SK-MEL-5 (cell line): Measurements from ENCODE around the gene MASTL. TPM values are rescaled to one million over a fixed set of nuclear protein-coding genes. Genes with fewer than 3 reads are reported as not detected.

Experiments
- DNase-seq: peaks from one replicate; pipeline ENCODE4 v3.0.0-alpha.2; 2016; ENCODE audit warnings: low read depth, low spot score
- in situ Hi-C: cut with HindIII; loops from 2 replicates; pipeline ENCODE4 v1.10.0; 2016; ENCODE audit warnings: low sequenced_read_pairs, high pct_unique_total_duplicates, low pct_unique_long_range_greater_than_20kb
- small RNA-seq, 2 experiments: library from RNA; depleted of rRNA; stranded (forward); fragments of <200 nt; gene quantifications; one replicate each; pipeline ENCODE3, GENCODE V24; 2014
- total RNA-seq: library from RNA; depleted of rRNA; stranded (reverse); fragments of >200 nt; shearing (Covaris generic); gene quantifications from 2 replicates; pipeline ENCODE4 v1.2.3, GENCODE V29; 2014; rRNA removed

MASTL gene
- total RNA-seq, 1 experiment from 2014 or later: 22.5 TPM

- in situ Hi-C loops: no loop called here
- DNase-seq: no peak
Observed at GRCh38 chr10:27197980-27198620, 42.9 kb downstream of the MASTL start.

GRCh38 chr10:27203806-27204205 lies 48.7 kb downstream of the MASTL start:
- in situ Hi-C loops: no loop called here
- DNase-seq: no peak

DNA sequence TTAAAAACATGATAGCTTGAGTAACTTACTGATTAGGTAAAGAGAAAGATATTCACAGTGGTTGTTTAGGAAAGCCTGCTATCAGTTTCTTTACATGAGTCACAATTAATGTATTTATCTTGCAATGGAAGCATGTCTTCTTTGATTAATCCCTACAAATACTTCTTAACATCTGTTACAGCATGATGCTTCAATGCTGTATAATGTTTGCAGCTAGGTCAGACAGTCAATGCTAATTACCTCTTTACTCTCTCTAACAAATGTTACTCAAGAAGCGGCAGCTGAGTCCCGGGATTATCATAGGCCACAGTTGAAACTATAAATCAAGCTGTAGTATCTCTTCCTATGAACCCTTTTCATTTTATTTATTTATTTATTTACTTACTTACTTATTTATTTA lies 52.2 kb downstream of the MASTL start:
- in situ Hi-C loops: no loop called here
- no peak for DNase-seq

GRCh38 chr10:27223964-27224363 lies 68.8 kb downstream of the MASTL start:
- in situ Hi-C loops: no loop called here
- peak; percentile 56 for DNase-seq

GRCh38 chr10:27225011-27225590 lies 69.9 kb downstream of the MASTL start:
- no peak for DNase-seq
- in situ Hi-C loops: no loop called here

DNA sequence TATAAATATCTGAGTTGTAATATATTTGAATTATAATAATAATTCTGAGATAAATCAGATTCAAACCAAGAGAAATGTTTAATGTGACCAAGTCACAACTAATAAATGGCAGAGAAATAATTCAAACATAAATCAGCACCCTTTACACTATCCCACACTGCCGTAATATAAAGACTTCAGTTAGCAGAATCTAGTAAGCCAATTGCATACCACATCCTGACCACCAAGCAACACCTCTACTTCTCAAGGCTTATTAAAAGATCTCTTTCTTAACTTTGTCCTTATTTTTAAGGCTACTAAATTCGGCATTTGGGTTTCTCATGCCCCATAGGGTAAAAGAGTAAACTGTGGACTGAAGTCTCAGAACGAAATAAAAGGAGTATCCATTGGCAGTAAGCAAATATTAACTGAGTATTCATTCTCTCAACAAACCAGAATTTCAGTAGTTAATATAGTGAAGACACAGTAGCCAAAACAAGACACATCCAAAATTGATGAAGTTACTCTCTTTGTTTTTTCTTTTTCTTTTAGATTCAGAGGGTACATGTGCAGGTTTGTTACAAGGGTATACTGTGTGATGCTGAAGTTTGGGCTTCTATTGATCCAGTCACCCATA lies 70.6 kb downstream of the MASTL start:
- in situ Hi-C loops: no loop called here
- DNase-seq: no peak

GRCh38 chr10:27230022-27230421 lies 74.9 kb downstream of the MASTL start:
- DNase-seq: no peak
- in situ Hi-C loops: no loop called here

GRCh38 chr10:27235706-27236105 lies 80.6 kb downstream of the MASTL start:
- DNase-seq: no peak
- in situ Hi-C loops: no loop called here

Small RNA genes lying within 50 kb of the gene (small RNA-seq; reads per million reads assigned to genes)
- gene RNU2-24P (0 to 2.4 reads per million in 2 experiments), gene RNU7-12P (0 reads per million in 2 experiments)

Other genes with a start within 250 kb of the MASTL start
- gene ANKRD26, start 54.9 kb upstream of the MASTL start, total RNA-seq: 6.7 and 6.9 TPM in 2 replicates
- 97.6 and 109 TPM in 2 replicates for gene YME1L1, start 968 bp upstream of the MASTL start, total RNA-seq
- gene ACBD5, start 85.4 kb downstream of the MASTL start, total RNA-seq: 25.2 and 26.3 TPM in 2 replicates